Endothelial cell of umbilical vein (primary cell): ENCODE data around the gene STN1. TPM values are rescaled to one million over a fixed set of nuclear protein-coding genes. Genes with fewer than 3 reads are reported as not detected.

Experiments used
- BruUV-seq: library from RNA; stranded (reverse); fragments of 400-500 nt; replicated peaks from 2 replicates; lab custom pipeline; 2021; lab: Mats Ljungman, UMichigan
- CTCF ChIA-PET: fragments of 300-600, 350-600 bp; sonication (Branson Sonifier 250); formaldehyde crosslinking; loops from one replicate; lab custom pipeline; 2021; ENCODE audit warnings: antibody characterized with exemption, inconsistent platforms; lab: Charles Lee
- POLR2A ChIA-PET: fragments of 300-600, 350-600 bp; sonication (Branson Sonifier 250); formaldehyde crosslinking; loops from one replicate; lab custom pipeline; 2021; ENCODE audit warnings: antibody characterized with exemption, inconsistent platforms; lab: Charles Lee
- DNase-seq: peaks from one replicate; pipeline ENCODE4 v3.0.0-alpha.2; 2011; ENCODE audit warnings: low read depth, low spot score
- FAIRE-seq: peaks from 2 replicates; lab custom pipeline; 2011; peaks lifted over from hg19 to GRCh38; lab: Jason Lieb, UNC
- H2AFZ ChIP-seq: 2 replicates; pipeline ENCODE4 v1.6.0; 2012; ENCODE audit warnings: low read depth, low read length, control low read depth, inconsistent platforms
- H3K27ac ChIP-seq: 2 replicates; pipeline ENCODE4 v1.5.1; 2011; ENCODE audit warnings: low read depth, mild to moderate bottlenecking, control low read depth, low read length, moderate library complexity; ENCODE audit not compliant: insufficient read depth
- H3K27me3 ChIP-seq, 2 experiments: 2 replicates each; pipeline versions ENCODE4 v1.6.0 to v1.6.1; 2011; ENCODE audit warnings: low read length in 2 of 2, mixed read lengths in 1 of 2; ENCODE audit not compliant: control insufficient read depth in 2 of 2, insufficient read depth in 2 of 2
- H3K36me3 ChIP-seq, 2 experiments: 2 replicates in 1 of 2; 3 replicates in 1 of 2; pipeline ENCODE4 v1.5.1; 2011; ENCODE audit warnings: low read length in 2 of 2, mild to moderate bottlenecking in 1 of 2, moderate library complexity in 1 of 2; ENCODE audit not compliant: control insufficient read depth in 2 of 2, insufficient read depth in 2 of 2; ENCODE audit errors: extremely low read depth in 1 of 2
- H3K4me1 ChIP-seq: 3 replicates; pipeline ENCODE4 v1.5.1; 2011; ENCODE audit warnings: mild to moderate bottlenecking, low read length; ENCODE audit not compliant: control insufficient read depth, insufficient read depth; ENCODE audit errors: extremely low read depth
- H3K4me2 ChIP-seq: 2 replicates; pipeline ENCODE4 v1.6.1; 2011; ENCODE audit warnings: low read length, control low read depth, mixed read lengths; ENCODE audit not compliant: insufficient read depth
- H3K4me3 ChIP-seq, 3 experiments: fragments of 200-600 bp in 1 of 3; sonication (generic), shearing (Covaris generic) in 1 of 3; replicated peaks in 1 of 3; 2 replicates each; pipeline ENCODE4 v1.5.1; 2011 to 2016; ENCODE audit warnings: control low read depth in 3 of 3, low read length in 3 of 3, mild to moderate bottlenecking in 2 of 3, inconsistent platforms in 1 of 3, low read depth in 1 of 3, moderate library complexity in 1 of 3; ENCODE audit not compliant: insufficient read depth in 1 of 3
- H3K79me2 ChIP-seq: 2 replicates; pipeline ENCODE4 v1.6.0; 2012; ENCODE audit warnings: low read length, inconsistent platforms; ENCODE audit not compliant: control insufficient read depth, insufficient read depth
- H3K9ac ChIP-seq: replicated peaks from 2 replicates; pipeline ENCODE3; 2011; ENCODE audit warnings: low read length, control low read depth; ENCODE audit not compliant: insufficient read depth; ENCODE audit errors: extremely low read depth
- H3K9me1 ChIP-seq: replicated peaks from 3 replicates; pipeline ENCODE4 v1.6.0; 2011; ENCODE audit warnings: mild to moderate bottlenecking, low read length; ENCODE audit not compliant: control insufficient read depth, insufficient read depth; ENCODE audit errors: extremely low read depth
- H3K9me3 ChIP-seq: replicated peaks from 2 replicates; pipeline ENCODE4 v1.5.1; 2012; ENCODE audit warnings: low read length, inconsistent platforms; ENCODE audit not compliant: control insufficient read depth, insufficient read depth
- H4K20me1 ChIP-seq: replicated peaks from 2 replicates; pipeline ENCODE3; 2011; ENCODE audit warnings: mild to moderate bottlenecking, low read length; ENCODE audit not compliant: control insufficient read depth, insufficient read depth; ENCODE audit errors: extremely low read depth
- CTCF ChIP-seq, 2 donors: IDR thresholded peaks; 1 replicate in 1 of 2; 2 replicates in 1 of 2; pipeline ENCODE4 v1.5.1; 2011; ENCODE audit warnings: low read length in 2 of 2, mild to moderate bottlenecking in 2 of 2, moderate library complexity in 2 of 2, control low read depth in 1 of 2, inconsistent platforms in 1 of 2, low read depth in 1 of 2; ENCODE audit not compliant: insufficient read depth in 1 of 2; ENCODE audit errors: extremely low read depth in 1 of 2
- EZH2 ChIP-seq: IDR thresholded peaks from 2 replicates; pipeline ENCODE4 v1.6.1; 2012; ENCODE audit warnings: borderline replicate concordance, low read depth, mild to moderate bottlenecking, moderate library complexity, low read length, inconsistent platforms; ENCODE audit not compliant: severe bottlenecking
- FOS ChIP-seq: IDR thresholded peaks from 2 replicates; pipeline ENCODE4 v1.6.1; 2011; ENCODE audit warnings: mild to moderate bottlenecking, low read length, moderate library complexity, borderline replicate concordance; ENCODE audit not compliant: insufficient read depth
- GATA2 ChIP-seq: IDR thresholded peaks from 2 replicates; pipeline ENCODE4 v1.7.0; 2011; ENCODE audit warnings: low read depth, mild to moderate bottlenecking, moderate library complexity, mixed read lengths, low read length; ENCODE audit not compliant: insufficient read length, insufficient read depth
- JUN ChIP-seq: IDR thresholded peaks from 2 replicates; pipeline ENCODE4 v1.6.1; 2011; ENCODE audit warnings: borderline replicate concordance, low read depth; ENCODE audit not compliant: insufficient read length, insufficient read depth
- MAX ChIP-seq: IDR thresholded peaks from 2 replicates; pipeline ENCODE4 v1.6.1; 2011; ENCODE audit not compliant: insufficient read depth, insufficient read length
- MYC ChIP-seq: IDR thresholded peaks from one replicate; pipeline ENCODE4 v1.6.1; 2011; ENCODE audit warnings: mild to moderate bottlenecking, low read depth, low read length
- POLR2A ChIP-seq: IDR thresholded peaks from 2 replicates; pipeline ENCODE4 v1.6.1; 2012; ENCODE audit warnings: low read depth, mild to moderate bottlenecking, control low read depth, low read length
- POLR2AphosphoS5 ChIP-seq: IDR thresholded peaks from 2 replicates; pipeline ENCODE4 v1.6.1; 2012; ENCODE audit warnings: low read depth, mild to moderate bottlenecking, control low read depth, low read length, moderate library complexity; ENCODE audit not compliant: insufficient read depth
- dilution Hi-C: fragments of 300-500 bp; cut with MboI; formaldehyde crosslinking; loops from one replicate; pipeline ENCODE4 v1.15.0; 2019; ENCODE audit warnings: low sequenced_read_pairs; ENCODE audit not compliant: extremely low pct_ligation_motif_present
- intact Hi-C: fragments of 100-400 bp; cut with micrococcal nuclease; formaldehyde crosslinking; loops from one replicate; pipeline ENCODE4 v1.10.0; 2022
- polyA plus RNA-seq, 4 experiments: library from polyadenylated mRNA; depleted of rRNA in 3 of 4; stranded (reverse) in 3 of 4; unstranded in 1 of 4; fragments of >200 nt; gene quantifications; 2 replicates each; pipeline versions ENCODE4 v1.2.1 to v1.2.3, GENCODE V29; 2011 to 2012; ENCODE audit warnings: missing spikeins in 1 of 4
- total RNA-seq: library from RNA; stranded (reverse); gene quantifications from 2 replicates; pipeline ENCODE4 v1.2.3, GENCODE V29; 2021

Gene STN1
- total and polyA plus RNA-seq, 2 donors (not counting 3 experiments of a cell fraction or from before 2014, with no cell fraction given): 10.8 to 15.3 TPM

- no peak for DNase-seq
- Histone ChIP-seq H3K9me1 (no peaks in the 10 kb centered on the region), H3K79me2 (peaks cover 7% of the 10 kb centered on the region), H3K4me2 (peak overlapping the region; percentile 83), H3K9me3 (no peaks in the 10 kb centered on the region), H3K9ac (peak overlapping the region; percentile 72), H3K27me3 (no peaks in the 10 kb centered on the region), H3K4me1 (peaks cover 36% of the 10 kb centered on the region), H4K20me1 (no peaks in the 10 kb centered on the region), H3K27ac (peak overlapping the region; percentile 48), H3K36me3 (no peaks in the 10 kb centered on the region), H3K4me3 (peak overlapping the region in 1 of 3 experiments; percentile 63), H2AFZ (peak overlapping the region; percentile 69)
- intact Hi-C loops: loop anchor here (5.0 kb wide), 1 partner anchor 106 kb away; no protein-coding TSS in a partner anchor
- dilution Hi-C loops: no loop called here
- peak; percentile 84 for FAIRE-seq
- ChIA-PET CTCF (interaction anchor here (1.3 to 2.6 kb wide), 4 partner anchors 8 to 205 kb away, joined by 4 to 9 read pairs (median 6); partner anchors contain the start of gene SFR1), POLR2A (interaction anchor here (0.5 kb wide), 1 partner anchor 67 kb away, joined by 3 read pairs; no protein-coding TSS in a partner anchor)
- no peak for TF ChIP-seq MAX
- TF ChIP-seq MYC: no peak
- no peak for TF ChIP-seq GATA2
- TF ChIP-seq FOS: no peak
- TF ChIP-seq POLR2AphosphoS5: no peak
- TF ChIP-seq EZH2: no peak
- TF ChIP-seq CTCF (IDR thresholded peaks at IDR 0.05; ENCODE audit: extremely low read depth in 1 of 2, insufficient read depth in 1 of 2, low read depth in 1 of 2, low read length in 2 of 2): no peak
- TF ChIP-seq POLR2A: no peak
- no peak for TF ChIP-seq JUN
- BruUV-seq: TSS peak; percentile 47
Observed at GRCh38 chr10:103916254-103916653, 1.7 kb downstream of the STN1 start.
